HepG2 (cell line): ENCODE data around the gene CYP17A1. TPM values are rescaled to one million over a fixed set of nuclear protein-coding genes. Genes with fewer than 3 reads are reported as not detected.

Source experiments
- FOXM1 ChIP-seq: sonication (generic); formaldehyde crosslinking; IDR thresholded peaks from 2 replicates; pipeline ENCODE4 v1.5.0; 2020; ENCODE audit warnings: missing genetic modification reagents
- FOXP1 ChIP-seq, 2 experiments: fragments of 450-650 bp in 1 of 2; IDR thresholded peaks; 2 replicates each; pipeline ENCODE4 v1.6.1; 2017 to 2018; ENCODE audit warnings: antibody characterized with exemption in 1 of 2
- GLI4 ChIP-seq: sonication (generic); formaldehyde crosslinking; IDR thresholded peaks from 2 replicates; pipeline ENCODE4 v1.5.1; 2020; ENCODE audit warnings: missing genetic modification reagents, mild to moderate bottlenecking, moderate library complexity, borderline replicate concordance
- ISX ChIP-seq: sonication (generic); formaldehyde crosslinking; conservative IDR thresholded peaks from 2 replicates; pipeline ENCODE4 v1.5.0; 2020; ENCODE audit warnings: missing genetic modification reagents
- MTA1 ChIP-seq: sonication (generic); formaldehyde crosslinking; IDR thresholded peaks from 2 replicates; pipeline ENCODE4 v1.4.0; 2020; ENCODE audit warnings: missing genetic modification reagents, mild to moderate bottlenecking, borderline replicate concordance
- NBN ChIP-seq: fragments of 450-650 bp; conservative IDR thresholded peaks from 2 replicates; pipeline ENCODE4 v1.6.1; 2017
- NCOR1 ChIP-seq: fragments of 200-600 bp; sonication (generic); IDR thresholded peaks from 2 replicates; pipeline ENCODE4 v1.7.0; 2017; ENCODE audit warnings: antibody characterized with exemption, low read length, borderline replicate concordance
- PAX8 ChIP-seq: sonication (generic); formaldehyde crosslinking; IDR thresholded peaks from 2 replicates; pipeline ENCODE4 v1.8.0; 2022; ENCODE audit warnings: mild to moderate bottlenecking, missing genetic modification reagents, borderline replicate concordance
- POLR2A ChIP-seq, 2 experiments: IDR thresholded peaks; 2 replicates each; pipeline ENCODE4 v1.6.1; 2011; ENCODE audit warnings: low read depth in 2 of 2, low read length in 2 of 2, mild to moderate bottlenecking in 1 of 2, moderate library complexity in 1 of 2; ENCODE audit not compliant: insufficient read depth in 1 of 2
- THYN1 ChIP-seq: sonication (generic); formaldehyde crosslinking; IDR thresholded peaks from 2 replicates; pipeline ENCODE4 v1.8.1; 2023; ENCODE audit warnings: low read depth, mild to moderate bottlenecking, moderate library complexity, missing genetic modification reagents, borderline replicate concordance
- UBTF ChIP-seq: sonication (generic); formaldehyde crosslinking; IDR thresholded peaks from 2 replicates; pipeline ENCODE4 v1.4.0; 2020; ENCODE audit warnings: mild to moderate bottlenecking, missing genetic modification reagents
- ZNF251 ChIP-seq: sonication (generic); formaldehyde crosslinking; IDR thresholded peaks from 2 replicates; pipeline ENCODE4 v1.9.0; 2021; ENCODE audit warnings: mild to moderate bottlenecking, missing genetic modification reagents
- ZNF282 ChIP-seq: fragments of 450-650 bp; IDR thresholded peaks from 2 replicates; pipeline ENCODE4 v1.6.1; 2018; ENCODE audit not compliant: partially characterized antibody
- ZNF652 ChIP-seq: IDR thresholded peaks from 2 replicates; pipeline ENCODE4 v1.6.1; 2016; ENCODE audit warnings: low read depth, borderline replicate concordance
- polyA plus RNA-seq, 8 experiments: library from polyadenylated mRNA; depleted of rRNA in 3 of 8; stranded (reverse) in 7 of 8; unstranded in 1 of 8; fragments of >200 nt; fragmentation: Illumina TruSeq in 4 of 8; extraction: Trizol in 4 of 8; gene quantifications; 2 replicates each; pipeline versions ENCODE4 v1.2.1 to v1.2.3, GENCODE V29; 2011 to 2016; ENCODE audit warnings: low read depth in 4 of 8, missing spikeins in 1 of 8, mixed read lengths in 1 of 8; ENCODE audit not compliant: insufficient read depth in 1 of 8
- total RNA-seq, 5 experiments: library from RNA; depleted of rRNA; stranded (reverse); fragments of >200 nt; fragmentation: Illumina TruSeq; extraction: Trizol; gene quantifications; 2 replicates each; pipeline ENCODE4 v1.2.3, GENCODE V29; 2016; ENCODE audit warnings: low read depth in 1 of 5
- TF ChIP-seq, protein P1 (sequence below): sonication (generic); formaldehyde crosslinking; IDR thresholded peaks from 2 replicates; pipeline ENCODE4 v1.5.1; 2020; ENCODE audit warnings: mild to moderate bottlenecking, missing genetic modification reagents, moderate library complexity
- TF ChIP-seq, protein P2 (sequence below): sonication (generic); formaldehyde crosslinking; IDR thresholded peaks from 2 replicates; pipeline ENCODE4 v1.4.0; 2020; ENCODE audit warnings: mild to moderate bottlenecking, missing genetic modification reagents
- TF ChIP-seq, protein P3 (sequence below): sonication (generic); formaldehyde crosslinking; IDR thresholded peaks from 2 replicates; pipeline ENCODE4 v1.9.0; 2021; ENCODE audit warnings: missing genetic modification reagents, borderline replicate concordance

The CYP17A1 gene
- total and polyA plus RNA-seq, 2 of the 13 experiments (the other 11 are each of a cell fraction or from before 2014, with no cell fraction given): 0.13 to 1.1 TPM

- TF ChIP-seq, protein P1, sequence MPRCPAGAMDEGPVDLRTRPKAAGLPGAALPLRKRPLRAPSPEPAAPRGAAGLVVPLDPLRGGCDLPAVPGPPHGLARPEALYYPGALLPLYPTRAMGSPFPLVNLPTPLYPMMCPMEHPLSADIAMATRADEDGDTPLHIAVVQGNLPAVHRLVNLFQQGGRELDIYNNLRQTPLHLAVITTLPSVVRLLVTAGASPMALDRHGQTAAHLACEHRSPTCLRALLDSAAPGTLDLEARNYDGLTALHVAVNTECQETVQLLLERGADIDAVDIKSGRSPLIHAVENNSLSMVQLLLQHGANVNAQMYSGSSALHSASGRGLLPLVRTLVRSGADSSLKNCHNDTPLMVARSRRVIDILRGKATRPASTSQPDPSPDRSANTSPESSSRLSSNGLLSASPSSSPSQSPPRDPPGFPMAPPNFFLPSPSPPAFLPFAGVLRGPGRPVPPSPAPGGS (CRISPR knock-in tag): peak; percentile 9; the same call in 1 of the 2 replicates
- TF ChIP-seq ZNF282: no peak
- TF ChIP-seq FOXM1 (CRISPR knock-in tag): no peak
- TF ChIP-seq NBN: no peak
- TF ChIP-seq, protein P2, sequence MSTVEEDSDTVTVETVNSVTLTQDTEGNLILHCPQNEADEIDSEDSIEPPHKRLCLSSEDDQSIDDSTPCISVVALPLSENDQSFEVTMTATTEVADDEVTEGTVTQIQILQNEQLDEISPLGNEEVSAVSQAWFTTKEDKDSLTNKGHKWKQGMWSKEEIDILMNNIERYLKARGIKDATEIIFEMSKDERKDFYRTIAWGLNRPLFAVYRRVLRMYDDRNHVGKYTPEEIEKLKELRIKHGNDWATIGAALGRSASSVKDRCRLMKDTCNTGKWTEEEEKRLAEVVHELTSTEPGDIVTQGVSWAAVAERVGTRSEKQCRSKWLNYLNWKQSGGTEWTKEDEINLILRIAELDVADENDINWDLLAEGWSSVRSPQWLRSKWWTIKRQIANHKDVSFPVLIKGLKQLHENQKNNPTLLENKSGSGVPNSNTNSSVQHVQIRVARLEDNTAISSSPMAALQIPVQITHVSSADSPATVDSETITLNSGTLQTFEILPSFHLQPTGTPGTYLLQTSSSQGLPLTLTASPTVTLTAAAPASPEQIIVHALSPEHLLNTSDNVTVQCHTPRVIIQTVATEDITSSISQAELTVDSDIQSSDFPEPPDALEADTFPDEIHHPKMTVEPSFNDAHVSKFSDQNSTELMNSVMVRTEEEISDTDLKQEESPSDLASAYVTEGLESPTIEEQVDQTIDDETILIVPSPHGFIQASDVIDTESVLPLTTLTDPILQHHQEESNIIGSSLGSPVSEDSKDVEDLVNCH: no peak
- no peak for TF ChIP-seq ZNF251 (CRISPR knock-in tag)
- no peak for TF ChIP-seq FOXP1 (IDR thresholded peaks at IDR 0.05)
- no peak for TF ChIP-seq FOXP1 (CRISPR knock-in tag; IDR thresholded peaks at IDR 0.05)
- TF ChIP-seq THYN1 (CRISPR knock-in tag): no peak
- peak; percentile 68; the same call in 1 of the 2 replicates for TF ChIP-seq MTA1 (CRISPR knock-in tag)
- peak; percentile 44 to 65; a peak in 3 of 4 replicates for TF ChIP-seq POLR2A (IDR thresholded peaks at IDR 0.05; ENCODE audit: insufficient read depth in 1 of 2, low read depth in 2 of 2, low read length in 2 of 2)
- no peak for TF ChIP-seq NCOR1
- TF ChIP-seq PAX8: 0 out of 2 replicates have a peak, but pooled peaks have one; percentile 53
- TF ChIP-seq ISX (CRISPR knock-in tag): no peak
- TF ChIP-seq, protein P3, sequence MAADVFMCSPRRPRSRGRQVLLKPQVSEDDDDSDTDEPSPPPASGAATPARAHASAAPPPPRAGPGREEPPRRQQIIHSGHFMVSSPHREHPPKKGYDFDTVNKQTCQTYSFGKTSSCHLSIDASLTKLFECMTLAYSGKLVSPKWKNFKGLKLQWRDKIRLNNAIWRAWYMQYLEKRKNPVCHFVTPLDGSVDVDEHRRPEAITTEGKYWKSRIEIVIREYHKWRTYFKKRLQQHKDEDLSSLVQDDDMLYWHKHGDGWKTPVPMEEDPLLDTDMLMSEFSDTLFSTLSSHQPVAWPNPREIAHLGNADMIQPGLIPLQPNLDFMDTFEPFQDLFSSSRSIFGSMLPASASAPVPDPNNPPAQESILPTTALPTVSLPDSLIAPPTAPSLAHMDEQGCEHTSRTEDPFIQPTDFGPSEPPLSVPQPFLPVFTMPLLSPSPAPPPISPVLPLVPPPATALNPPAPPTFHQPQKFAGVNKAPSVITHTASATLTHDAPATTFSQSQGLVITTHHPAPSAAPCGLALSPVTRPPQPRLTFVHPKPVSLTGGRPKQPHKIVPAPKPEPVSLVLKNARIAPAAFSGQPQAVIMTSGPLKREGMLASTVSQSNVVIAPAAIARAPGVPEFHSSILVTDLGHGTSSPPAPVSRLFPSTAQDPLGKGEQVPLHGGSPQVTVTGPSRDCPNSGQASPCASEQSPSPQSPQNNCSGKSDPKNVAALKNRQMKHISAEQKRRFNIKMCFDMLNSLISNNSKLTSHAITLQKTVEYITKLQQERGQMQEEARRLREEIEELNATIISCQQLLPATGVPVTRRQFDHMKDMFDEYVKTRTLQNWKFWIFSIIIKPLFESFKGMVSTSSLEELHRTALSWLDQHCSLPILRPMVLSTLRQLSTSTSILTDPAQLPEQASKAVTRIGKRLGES (CRISPR knock-in tag): peak; percentile 21; the same call in 1 of the 2 replicates
- no peak for TF ChIP-seq GLI4 (CRISPR knock-in tag)
- TF ChIP-seq UBTF (CRISPR knock-in tag): peak; percentile 74
- no peak for TF ChIP-seq ZNF652
These were observed 32.3 kb upstream of the CYP17A1 start, which contains the start of gene AS3MT (continued) for GRCh38 chr10:102869258-102870198.
